Stimulated activated CD8-positive, alpha-beta memory T cell treated with anti-CD3 and anti-CD28 coated beads, Interleukin-12 subunit alpha, Interleukin-12 subunit beta, amount 100 ng/mL, for 1 hour (primary cell): ENCODE data around the gene MPG.

Experiments used
- DNase-seq: peaks from one replicate; pipeline ENCODE4 v3.0.0-alpha.2; 2020; ENCODE audit warnings: low read depth

Gene MPG

GRCh38 chr16:66309-67182, 11.5 kb upstream of the MPG start:
- DNase-seq = no peak

GRCh38 chr16:67183-67791, 10.7 kb upstream of the MPG start:
- DNase-seq = no peak

GRCh38 chr16:67884-68789, 9.9 kb upstream of the MPG start:
- no peak for DNase-seq

DNA sequence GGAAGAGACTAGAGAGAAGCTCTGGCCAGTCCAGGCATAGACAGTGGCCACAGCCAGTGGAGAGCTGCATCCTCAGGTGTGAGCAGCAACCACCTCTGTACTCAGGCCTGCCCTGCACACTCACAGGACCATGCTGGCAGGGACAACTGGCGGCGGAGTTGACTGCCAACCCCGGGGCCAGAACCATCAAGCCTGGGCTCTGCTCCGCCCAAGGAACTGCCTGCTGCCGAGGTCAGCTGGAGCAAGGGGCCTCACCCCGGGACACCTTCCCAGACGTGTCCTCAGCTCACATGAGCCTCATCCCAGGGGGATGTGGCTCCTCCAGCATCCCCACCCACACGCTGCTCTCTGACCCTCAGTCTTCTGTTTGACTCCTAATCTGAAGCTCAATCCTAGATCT, 8.8 kb upstream of the MPG start:
- no peak for DNase-seq

DNA sequence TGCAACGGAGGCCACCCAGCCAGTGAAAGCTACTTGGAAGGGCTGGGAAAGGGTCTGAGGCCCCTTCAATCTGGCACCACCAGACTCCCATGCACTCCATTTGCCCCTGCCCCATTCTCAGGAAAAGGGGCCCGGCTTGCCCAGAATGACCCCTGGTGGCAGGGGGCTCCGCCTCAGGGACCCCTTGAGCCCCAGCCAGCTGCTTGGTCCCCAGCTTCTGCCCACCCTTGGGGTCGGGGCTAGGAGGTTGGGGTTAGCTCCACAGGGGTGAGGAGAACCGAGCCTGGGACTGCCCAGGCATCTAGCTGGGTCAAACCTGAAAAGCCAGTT, 6.8 kb upstream of the MPG start:
- no peak for DNase-seq

- no peak for DNase-seq
These were observed 6.3 kb upstream of the MPG start for GRCh38 chr16:71540-72401.

DNA sequence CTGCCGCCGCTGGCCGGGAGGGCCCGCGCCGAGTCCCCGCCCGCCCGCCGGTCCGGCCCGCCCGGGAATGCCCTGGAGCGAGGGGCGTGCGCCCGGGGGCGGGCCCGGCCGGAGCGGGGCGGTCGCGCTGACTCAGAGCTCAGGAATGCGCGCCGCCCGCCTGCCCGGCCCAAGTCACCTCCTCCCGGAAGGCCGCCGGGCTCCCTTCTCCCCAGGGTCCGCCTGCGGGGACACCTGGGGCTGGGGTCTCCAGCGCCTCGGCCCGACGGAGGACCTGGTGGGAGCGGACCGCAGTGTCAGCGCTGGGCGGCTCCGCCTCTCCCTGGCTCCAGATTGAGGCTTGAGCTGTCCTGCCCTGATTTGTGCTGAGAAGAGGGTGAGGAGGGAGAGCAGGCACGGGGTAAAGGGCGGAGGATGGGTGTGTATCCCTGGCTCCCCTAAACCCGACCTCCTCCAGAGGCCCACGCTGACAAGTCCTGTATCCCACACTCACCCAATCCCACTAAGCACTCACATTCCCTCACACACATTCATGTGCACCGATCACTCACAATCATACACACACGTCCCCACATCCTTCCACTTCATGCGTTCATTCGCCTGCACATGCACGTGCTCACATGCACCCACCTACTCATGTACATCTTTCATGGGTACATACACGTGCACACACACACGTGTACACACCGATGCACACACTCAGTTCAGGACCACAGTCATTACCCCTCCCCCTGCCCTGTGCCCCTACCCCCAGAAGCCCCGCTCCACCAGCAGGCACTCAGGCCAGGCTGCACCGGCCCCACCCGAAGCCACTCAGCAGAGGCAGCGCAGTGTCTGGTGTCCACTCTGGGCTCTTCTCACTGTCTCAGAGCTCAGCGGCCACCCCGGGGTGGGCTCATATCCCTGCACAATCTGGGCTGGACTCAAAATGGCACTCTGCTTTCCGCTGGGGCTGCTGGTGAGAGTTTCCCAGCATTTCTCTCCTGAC, 5.2 kb upstream of the MPG start, which contains the start of gene RHBDF1:
TSS of gene RHBDF1 (minus strand) at position 71 of the 988 bp plus-strand sequence. CDS start 7,616 bp downstream, outside the sequence.
- DNase-seq = no peak

DNA sequence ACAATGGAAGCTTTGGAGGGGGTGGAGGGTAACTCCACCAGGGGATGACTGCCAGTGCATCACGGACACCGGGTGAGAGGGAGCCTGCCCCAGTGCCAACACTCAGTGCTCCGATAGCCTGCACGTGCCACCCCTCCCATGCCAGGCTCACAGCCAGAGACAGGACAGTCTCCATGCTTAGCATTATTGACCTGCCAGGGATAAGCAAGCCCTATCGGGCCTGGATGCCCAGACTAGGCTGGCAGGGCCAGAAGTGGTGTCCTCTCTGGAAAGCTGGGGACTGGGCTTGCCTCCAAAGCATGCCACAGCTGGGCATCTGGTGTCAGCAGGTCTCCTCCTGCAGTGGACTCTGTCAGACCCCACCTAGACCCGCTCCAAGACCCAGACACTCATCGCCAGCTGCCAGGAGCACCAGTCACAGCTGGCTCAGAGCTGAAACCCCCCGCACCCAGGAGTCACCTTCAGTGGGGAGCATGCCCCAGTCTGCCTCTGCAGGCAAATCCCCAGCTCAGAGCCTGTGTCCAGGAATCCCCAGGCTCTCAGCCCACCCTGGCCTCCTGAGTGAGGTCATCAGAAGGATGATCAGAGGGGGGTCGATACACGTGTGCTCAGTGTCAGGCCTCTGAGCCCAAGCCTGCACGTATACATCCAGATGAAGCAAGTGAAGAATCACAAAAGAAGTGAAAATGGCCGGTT, 3.8 kb upstream of the MPG start:
- DNase-seq = no peak

GRCh38 chr16:74747-75334, 3.2 kb upstream of the MPG start:
- no peak for DNase-seq

DNA sequence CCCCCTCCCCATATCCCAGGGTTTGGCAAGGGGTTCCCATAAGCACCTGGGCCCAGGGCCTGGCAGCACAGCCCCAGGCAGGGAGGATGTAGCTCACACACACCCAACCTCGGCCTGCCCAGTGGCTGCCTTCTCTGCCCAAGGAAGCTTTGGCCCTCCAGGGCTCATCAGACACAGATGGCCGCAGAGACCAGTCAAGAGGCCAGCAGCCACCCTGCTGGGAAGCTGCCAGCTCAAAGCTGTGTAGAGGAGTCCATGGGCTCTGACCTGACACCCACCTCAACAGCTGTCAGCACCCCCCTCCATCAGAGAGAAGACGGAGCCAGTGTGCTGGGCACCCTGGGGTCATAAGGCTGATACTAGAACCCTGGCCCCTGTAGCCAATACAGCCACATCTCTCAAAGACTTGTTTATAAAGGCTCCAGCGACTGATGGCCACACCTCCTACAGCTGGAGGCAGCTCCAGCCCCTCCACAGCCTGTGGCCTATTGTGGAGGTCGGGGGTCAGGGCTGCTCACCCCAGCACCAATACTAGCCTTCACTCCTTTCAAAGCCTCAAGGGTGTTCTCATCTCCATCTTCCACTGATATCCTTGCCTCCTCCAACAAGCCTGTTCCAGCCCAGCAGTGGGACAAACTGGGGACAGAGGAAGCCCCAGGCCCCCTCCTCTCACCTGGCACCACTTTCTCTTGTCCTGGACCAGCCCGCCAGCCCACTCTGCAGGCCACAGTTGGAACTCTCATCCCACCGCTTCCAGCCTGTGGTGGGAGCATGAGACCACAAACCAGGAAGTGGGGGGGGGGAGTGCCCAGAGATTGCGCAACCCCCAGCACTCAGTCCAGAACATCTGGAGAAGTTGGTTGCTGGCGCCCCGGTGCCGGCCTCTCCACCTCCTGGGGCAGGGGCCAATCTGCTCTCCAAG, 2.2 kb upstream of the MPG start:
- DNase-seq = no peak

- no peak for DNase-seq
These were observed 1.3 kb upstream of the MPG start for GRCh38 chr16:76535-77272.

GRCh38 chr16:77273-77806, 685 bp upstream of the MPG start:
- no peak for DNase-seq

- no peak for DNase-seq
These were observed 572 bp downstream of the MPG start for GRCh38 chr16:78444-79150.

DNA sequence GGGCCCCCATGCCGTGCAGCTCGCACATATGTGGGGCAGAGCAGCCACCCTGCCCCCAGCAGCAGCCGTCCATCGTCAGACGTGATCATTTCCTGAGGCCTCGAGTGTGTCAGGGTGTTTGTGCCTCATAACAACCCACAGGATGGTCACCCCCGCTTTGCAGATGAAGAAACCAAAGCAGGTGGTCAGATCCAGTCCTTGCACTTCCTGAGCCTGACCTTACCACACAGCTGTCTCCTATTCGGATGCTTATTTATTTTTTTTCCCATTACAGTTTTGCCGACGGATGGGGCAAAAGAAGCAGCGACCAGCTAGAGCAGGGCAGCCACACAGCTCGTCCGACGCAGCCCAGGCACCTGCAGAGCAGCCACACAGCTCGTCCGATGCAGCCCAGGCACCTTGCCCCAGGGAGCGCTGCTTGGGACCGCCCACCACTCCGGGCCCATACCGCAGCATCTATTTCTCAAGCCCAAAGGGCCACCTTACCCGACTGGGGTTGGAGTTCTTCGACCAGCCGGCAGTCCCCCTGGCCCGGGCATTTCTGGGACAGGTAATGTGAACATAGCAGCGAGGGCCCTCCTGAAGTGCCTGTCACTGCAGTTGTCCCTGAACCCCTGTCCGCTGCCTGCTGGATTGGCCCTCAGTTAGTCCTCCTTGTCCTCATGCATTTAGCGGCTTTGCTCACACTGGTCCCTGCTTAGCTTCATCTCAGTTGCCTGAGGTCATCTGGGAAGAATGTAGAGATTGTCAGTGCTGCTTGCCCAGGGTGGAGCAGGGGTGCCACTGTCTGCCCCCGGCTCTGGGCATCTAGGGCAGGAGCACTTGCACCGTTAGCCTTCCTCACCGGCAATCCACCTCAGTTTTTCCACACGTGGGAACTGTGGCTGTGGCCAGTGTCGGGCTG, 1.4 kb downstream of the MPG start:
- DNase-seq = no peak

DNA sequence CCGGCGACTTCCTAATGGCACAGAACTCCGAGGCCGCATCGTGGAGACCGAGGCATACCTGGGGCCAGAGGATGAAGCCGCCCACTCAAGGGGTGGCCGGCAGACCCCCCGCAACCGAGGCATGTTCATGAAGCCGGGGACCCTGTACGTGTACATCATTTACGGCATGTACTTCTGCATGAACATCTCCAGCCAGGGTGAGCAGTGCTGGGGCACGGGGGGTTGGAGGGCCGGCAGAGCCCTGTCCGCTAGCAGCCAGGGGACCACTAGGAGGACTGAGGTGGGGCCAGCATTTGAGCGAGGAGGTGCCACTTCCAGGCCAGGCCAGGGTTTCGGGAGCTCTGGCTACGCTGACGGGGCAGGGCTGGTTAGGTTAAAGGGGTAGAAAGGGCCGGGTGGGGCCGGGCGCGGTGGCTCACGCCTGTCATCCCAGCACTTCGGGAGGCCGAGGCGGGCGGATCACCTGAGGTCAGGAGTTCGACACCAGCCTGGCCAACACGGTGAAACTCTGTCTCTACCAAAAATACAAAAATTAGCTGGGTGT, 5.1 kb downstream of the MPG start:
- no peak for DNase-seq
